Central memory CD4-positive, alpha-beta T cell (primary cell): ENCODE data around the gene C1orf210.

Experiments
- DNase-seq: peaks from one replicate; pipeline ENCODE4 v3.0.0; 2022

Gene C1orf210

DNA sequence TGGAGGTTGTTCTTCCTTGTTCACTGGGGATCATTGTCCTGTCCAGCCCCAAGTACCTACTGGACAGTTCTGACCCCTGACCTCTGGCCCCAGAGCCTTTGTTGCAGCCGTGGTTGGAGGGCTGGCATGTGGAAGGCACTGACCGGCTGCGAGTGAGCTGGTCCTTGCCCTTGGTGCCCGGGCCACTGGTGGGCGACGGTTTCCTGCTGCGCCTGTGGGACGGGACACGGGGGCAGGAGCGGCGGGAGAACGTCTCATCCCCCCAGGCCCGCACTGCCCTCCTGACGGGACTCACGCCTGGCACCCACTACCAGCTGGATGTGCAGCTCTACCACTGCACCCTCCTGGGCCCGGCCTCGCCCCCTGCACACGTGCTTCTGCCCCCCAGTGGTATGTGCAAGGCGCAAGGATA is 26.8 kb upstream of the C1orf210 start:
- DNase-seq: no peak

DNA sequence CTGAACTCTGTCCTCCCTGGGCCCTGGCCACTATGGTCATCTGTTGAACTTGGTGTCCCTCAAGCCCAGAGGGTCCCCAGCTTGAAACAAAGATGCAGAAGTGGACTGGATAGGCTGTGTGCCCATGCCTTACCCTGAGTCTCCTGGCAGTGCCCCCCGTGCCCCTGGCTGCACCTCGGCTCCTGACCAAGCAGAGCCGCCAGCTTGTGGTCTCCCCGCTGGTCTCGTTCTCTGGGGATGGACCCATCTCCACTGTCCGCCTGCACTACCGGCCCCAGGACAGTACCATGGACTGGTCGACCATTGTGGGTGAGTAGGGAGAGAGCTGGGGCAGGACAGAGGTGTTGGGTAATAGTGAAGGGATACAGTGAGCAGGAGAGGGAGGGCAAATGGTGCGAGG is 26.1 kb upstream of the C1orf210 start:
- DNase-seq: no peak

DNA sequence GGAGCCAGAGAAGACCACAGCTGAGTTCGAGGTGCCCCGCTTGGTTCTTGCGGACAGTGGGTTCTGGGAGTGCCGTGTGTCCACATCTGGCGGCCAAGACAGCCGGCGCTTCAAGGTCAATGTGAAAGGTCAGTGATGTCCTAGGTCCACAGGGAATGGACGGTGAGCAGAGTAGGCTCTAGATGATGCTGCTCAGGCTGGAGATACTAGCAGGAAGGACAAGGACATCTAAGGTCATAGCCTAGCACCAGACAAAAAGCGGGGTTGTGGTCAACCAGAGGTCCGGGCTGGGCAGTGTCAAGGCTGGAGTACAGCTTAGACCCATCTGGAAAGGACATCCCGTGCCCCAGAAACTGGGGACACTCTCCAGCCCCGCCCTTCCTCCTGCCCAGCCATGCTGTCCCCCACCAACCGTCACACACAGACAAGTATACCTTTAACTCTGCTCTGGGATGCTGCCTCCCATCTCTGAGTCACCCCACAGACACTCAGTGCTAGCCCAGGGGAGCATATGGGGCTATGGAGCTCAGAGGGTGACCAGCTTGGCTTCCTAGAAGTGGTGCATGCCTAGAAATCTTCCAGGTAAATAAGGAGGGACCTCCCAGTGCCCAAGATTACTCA is 24.1 kb upstream of the C1orf210 start:
- no peak for DNase-seq

DNA sequence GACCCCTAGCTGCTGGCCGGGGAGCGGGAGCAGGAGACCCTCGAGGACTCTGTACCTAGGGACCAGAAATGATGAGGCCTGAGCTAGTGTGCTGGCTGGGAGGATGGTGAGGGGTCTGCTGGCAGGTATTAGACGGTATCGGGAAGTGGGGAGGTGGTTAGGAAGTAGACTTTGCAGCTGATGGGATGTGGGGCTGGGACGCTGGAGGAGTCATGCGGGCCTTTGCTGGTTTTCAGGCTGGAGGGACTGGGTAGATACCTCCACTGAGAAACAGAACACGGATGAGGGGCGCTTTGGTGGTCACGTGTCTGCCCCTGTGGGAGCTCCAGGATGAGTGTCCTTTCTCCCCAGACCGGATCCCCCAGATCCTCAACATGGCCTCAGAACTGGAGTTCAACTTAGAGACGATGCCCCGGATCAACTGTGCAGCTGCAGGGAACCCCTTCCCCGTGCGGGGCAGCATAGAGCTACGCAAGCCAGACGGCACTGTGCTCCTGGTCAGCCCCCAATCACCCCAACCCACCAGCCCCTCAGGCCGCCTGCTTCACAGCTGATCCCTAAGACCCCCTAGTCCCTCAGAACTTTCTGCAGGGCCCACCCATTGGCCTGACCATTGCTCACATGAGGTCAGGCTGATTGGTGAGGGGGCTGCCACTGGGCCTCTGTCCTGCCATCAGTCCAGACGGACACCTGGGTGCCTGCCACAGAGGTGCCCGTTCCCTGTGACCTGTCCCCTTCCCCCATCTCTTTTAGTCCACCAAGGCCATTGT is 23.4 kb upstream of the C1orf210 start:
- no peak for DNase-seq

- no peak for DNase-seq
Observed at GRCh38 chr1:43307458-43308158, 22.2 kb upstream of the C1orf210 start.

DNA sequence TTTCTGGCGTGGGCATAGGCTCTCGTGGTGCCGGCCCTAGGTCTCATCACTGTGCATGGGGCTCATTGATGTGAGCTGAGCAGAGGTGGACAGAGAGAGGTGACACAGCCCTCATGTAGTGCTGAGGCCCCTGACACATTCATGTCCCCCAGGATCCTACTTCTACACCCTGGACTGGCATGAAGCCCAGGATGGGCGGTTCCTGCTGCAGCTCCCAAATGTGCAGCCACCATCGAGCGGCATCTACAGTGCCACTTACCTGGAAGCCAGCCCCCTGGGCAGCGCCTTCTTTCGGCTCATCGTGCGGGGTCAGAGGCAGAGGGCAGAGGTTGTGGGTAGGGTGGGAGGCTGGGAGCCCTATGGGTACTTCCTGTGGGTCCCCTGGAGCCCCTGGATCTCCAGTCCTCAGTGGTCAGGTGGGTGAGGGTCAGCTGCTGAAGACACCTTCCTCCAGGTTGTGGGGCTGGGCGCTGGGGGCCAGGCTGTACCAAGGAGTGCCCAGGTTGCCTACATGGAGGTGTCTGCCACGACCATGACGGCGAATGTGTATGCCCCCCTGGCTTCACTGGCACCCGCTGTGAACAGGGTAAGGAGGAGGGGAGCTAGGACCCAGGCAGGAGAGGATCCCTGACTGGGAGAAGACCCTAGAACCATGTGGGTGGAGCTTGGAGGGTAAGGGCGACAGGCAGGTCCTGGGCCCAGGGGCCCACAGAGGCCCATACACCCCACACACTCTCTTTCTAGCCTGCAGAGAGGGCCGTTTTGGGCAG is 21.5 kb upstream of the C1orf210 start:
- no peak for DNase-seq

GRCh38 chr1:43305926-43306687 is 20.7 kb upstream of the C1orf210 start:
- no peak for DNase-seq

GRCh38 chr1:43305461-43305860 is 20.1 kb upstream of the C1orf210 start:
- DNase-seq: no peak

DNA sequence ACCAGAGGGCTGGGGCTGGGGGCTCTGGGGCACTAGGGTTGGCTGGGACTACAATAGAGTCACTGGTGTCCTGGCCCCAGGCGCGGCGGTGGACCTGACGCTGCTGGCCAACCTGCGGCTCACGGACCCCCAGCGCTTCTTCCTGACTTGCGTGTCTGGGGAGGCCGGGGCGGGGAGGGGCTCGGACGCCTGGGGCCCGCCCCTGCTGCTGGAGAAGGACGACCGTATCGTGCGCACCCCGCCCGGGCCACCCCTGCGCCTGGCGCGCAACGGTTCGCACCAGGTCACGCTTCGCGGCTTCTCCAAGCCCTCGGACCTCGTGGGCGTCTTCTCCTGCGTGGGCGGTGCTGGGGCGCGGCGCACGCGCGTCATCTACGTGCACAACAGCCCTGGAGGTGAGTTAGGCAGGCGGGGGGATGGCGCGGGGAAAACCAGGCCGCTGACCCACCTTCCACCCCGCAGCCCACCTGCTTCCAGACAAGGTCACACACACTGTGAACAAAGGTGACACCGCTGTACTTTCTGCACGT is 19.5 kb upstream of the C1orf210 start:
- DNase-seq: no peak

DNA sequence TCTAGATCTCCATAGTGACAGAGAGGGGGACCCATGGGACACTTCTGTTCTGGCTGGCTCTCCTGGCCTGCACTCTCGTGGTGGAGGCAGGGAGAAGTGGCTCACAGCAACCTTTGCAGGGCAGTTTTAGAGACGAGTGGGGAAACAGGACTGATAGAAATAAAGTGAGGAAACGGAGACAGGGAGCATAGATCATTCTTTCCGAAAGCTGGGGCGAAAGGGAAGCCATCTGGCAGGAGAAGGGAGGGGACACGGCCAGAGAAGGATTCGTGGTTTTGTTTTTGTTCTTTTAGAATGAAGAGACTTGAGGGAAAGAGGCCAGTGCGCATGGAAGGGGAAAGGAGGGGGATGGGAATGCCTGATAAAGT is 18.9 kb upstream of the C1orf210 start:
- no peak for DNase-seq

DNA sequence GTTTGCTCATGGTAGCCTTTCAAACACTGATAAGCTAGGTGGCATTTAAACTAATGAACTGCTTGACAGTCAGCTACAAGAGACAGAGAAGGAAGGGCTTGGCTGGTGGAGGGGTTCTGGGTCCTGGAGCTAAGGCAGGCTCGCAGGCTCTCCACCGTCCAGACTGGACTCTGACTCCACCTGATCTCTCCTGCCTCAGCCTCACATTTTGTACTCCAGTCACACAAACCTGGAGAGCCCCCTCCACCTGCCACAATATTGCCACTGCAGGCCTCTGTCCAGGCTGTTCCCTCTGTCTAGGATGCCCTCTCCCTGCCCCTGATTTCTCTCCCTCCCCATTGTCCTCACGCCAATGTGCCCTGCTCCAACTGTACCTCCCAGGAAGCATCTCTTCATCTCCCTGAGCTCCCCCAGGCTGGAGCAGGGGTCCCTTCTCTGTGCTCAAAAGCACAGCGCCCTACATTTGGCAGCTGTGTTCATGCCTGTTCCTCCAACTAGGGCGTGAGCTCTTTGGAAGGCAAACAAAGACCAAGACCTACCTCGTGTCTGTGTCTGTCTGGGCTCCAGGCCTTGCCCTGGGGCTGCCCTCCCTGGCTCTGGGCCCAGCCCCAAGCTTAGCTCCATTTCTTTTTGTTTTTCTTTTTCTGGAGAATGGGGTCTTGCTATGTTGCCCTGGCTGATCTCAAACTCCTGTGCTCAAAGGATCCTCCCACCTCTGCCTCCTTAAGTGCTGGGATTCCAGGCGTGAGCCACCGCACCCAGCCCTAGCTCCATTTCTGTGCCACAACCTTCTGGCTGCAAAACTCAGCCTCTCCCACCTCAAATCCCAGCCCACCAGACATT is 18.3 kb upstream of the C1orf210 start:
- DNase-seq: no peak

DNA sequence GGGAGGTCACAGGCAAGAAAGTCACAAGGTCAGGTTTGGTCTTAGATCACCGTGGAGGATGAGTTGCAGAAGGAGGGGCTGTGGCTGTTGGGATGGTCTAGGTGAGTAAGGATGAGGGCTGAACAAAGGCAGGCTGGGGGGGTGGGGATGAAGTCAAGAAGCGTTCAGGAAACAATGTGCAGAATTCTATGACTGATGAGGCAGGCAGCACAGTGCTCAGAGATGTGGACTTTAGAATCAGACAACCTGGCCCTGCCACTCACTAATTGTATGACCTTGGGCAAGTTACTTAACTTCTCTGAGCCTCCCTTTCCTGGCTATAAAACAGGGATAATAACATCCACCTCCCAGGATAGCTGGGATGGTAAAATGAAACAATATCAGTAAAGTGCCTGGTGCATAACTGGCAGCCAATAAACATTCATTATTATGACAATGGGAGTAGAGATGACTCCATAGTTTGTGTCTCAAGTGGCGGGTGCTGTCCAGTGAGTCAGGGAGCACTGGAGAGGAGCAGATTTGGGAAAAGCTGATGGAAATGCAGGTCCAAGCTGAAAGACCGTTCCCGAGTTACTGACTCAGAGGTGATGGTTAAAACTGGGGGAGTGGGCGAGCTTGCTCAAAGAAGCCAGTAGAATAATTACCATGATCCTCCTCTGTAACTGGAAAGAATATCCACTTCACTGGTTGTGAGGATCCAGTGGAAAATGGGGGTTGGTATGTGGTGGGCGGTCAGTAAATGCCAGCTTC is 17.5 kb upstream of the C1orf210 start:
- no peak for DNase-seq

GRCh38 chr1:43302201-43302600 is 16.8 kb upstream of the C1orf210 start:
- no peak for DNase-seq

- no peak for DNase-seq
Observed at GRCh38 chr1:43300378-43301094, 15.2 kb upstream of the C1orf210 start, which contains the start of gene TIE1. TIE1 (plus strand) TSS chr1:43300982; CDS start chr1:43301072, 90 bp downstream.

DNA sequence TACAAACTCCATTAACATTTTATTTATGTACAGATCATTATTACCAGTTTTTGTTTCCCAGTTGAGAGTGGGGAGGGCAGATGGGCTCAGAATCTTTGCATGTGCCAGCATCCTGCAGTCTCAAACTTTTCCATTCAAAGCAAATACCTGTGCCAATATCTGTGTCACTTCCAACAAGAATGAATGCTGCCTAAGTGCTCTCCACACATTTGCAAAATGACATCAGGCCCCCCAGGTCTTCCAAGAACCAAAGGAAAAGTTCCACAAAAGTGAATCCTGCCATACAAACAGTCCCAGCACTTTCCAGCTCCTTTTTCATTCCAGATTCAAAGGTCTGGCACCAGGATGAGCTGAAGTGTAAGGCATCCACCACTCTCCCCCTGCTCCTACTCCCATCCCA is 13.7 kb upstream of the C1orf210 start:
- no peak for DNase-seq

DNA sequence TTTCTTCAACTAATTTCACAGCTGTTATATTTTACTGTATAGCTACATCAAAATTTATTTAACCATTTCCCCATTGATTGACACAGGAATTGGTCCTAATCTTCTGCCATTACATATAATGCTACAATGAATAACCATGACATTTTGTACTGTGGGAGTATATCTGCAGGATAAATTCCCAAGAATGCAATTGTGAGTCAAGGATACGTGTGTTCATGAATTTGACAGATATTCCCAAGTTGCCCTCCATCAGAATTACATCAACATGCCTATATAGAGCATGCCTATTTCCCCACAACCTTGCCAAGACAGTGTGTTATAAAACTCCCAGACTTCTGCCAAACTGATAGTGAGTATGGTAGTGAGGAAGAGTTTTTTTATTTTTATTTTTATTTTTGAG is 12.7 kb upstream of the C1orf210 start:
- DNase-seq: no peak

- no peak for DNase-seq
Observed at GRCh38 chr1:43296207-43296606, 10.8 kb upstream of the C1orf210 start.

DNA sequence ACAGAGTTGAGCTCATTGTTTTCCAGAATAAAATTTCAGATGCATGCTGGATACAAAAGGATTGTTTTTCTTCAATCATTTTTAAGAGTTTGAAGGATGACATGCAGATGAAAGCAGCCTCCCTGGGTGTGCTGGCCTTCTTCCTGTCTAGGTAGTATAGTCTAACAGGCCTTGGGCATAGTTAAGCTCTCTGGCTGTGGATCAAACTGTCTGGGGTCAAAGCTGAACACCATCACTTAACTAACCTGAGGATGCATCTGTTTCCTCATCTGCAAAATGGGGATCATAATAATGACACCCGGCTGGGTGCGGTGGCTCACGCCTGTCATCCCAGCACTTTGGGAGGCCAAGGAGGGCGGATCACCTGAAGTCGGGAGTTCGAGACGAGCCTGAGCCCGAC is 9.4 kb upstream of the C1orf210 start:
- DNase-seq: no peak

DNA sequence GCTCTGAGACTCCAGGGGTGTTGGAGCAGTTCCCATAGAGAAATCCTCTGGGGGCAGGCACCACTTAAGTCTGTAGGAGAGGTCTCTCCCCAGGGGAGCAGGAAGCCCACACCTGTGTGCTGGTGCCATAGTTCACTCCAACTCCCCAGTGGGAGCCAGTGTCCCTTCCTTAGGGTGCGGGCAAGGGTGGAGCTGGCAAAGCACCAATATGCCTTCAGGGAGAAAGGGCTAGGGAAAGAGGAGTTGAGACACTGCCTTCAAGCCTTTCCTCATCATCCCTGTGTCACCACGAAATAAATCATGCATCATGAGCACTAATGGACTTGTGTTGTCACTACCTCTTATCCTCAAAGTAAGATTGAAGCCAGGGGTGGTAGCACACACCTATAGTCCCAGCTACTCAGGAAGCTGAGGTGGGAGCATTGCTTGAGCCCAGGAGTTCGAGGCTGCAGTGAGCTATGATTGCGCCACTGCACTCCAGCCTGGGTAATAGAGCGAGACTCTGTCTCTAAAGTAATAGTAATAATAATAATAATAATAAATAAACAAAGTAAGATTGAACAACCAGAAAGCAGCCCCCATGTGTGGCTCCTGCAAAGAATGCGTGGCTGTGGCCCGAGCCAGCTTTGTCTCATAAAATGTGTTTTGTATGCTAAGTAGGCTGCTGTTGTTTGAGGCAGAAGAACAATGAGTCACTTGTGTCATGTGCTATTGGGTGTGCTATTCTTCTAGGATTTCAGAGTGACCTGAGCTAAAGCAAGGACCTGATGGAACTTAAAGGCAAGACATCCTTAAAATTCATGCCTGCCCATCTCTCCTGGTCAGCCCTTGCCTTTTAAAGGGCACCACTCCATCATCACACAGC is 8.7 kb upstream of the C1orf210 start:
- DNase-seq: no peak
